IMR-90 (cell line): Measurements from ENCODE around the gene STRA6. TPM values are rescaled to one million over a fixed set of nuclear protein-coding genes. Genes with fewer than 3 reads are reported as not detected.

Source experiments
- ATAC-seq: fragments of 200-7000 bp; cut with Tn5 transposase; 2 replicates; pipeline ENCODE4 v1.9.1; 2020; ENCODE audit warnings: low read depth, mild to moderate bottlenecking, moderate library complexity
- BruUV-seq: library from RNA; stranded (reverse); fragments of 400-500 nt; replicated peaks from 2 replicates; lab custom pipeline; 2021; lab: Mats Ljungman, UMichigan
- CTCF ChIA-PET: fragments of 300-600 bp; formaldehyde crosslinking; extraction: SDS; loops from one replicate; lab custom pipeline; 2021; ENCODE audit warnings: antibody characterized with exemption; lab: Yijun Ruan, JAX
- POLR2A ChIA-PET: fragments of 300-600 bp; sonication (Branson Sonifier 250); formaldehyde crosslinking; loops from one replicate; lab custom pipeline; 2022; ENCODE audit warnings: antibody characterized with exemption; ENCODE audit not compliant: unreplicated experiment; lab: Charles Lee
- DNase-seq: peaks from one replicate; pipeline ENCODE4 v3.0.0; 2013
- H2AFZ ChIP-seq: replicated peaks from 2 replicates; pipeline ENCODE3; 2013; ENCODE audit warnings: low read length, mild to moderate bottlenecking; ENCODE audit not compliant: poor library complexity
- H2AK5ac ChIP-seq: 2 replicates; pipeline ENCODE4 v1.6.1; 2013; ENCODE audit warnings: low read depth, low read length, inconsistent platforms
- H2AK9ac ChIP-seq: replicated peaks from 2 replicates; pipeline ENCODE3; 2013; ENCODE audit warnings: mild to moderate bottlenecking, low read depth, low read length, moderate library complexity; ENCODE audit not compliant: poor library complexity
- H2BK120ac ChIP-seq: 2 replicates; pipeline ENCODE4 v1.6.1; 2013; ENCODE audit warnings: low read depth, low read length, inconsistent platforms
- H2BK15ac ChIP-seq: 3 replicates; pipeline ENCODE4 v1.6.1; 2013; ENCODE audit warnings: low read depth, low read length, inconsistent platforms
- H2BK20ac ChIP-seq: 2 replicates; pipeline ENCODE4 v1.6.1; 2013; ENCODE audit warnings: low read depth, mild to moderate bottlenecking, inconsistent platforms, low read length, moderate library complexity
- H2BK5ac ChIP-seq: 2 replicates; pipeline ENCODE4 v1.6.1; 2013; ENCODE audit warnings: mild to moderate bottlenecking, low read depth, low read length, inconsistent platforms; ENCODE audit not compliant: poor library complexity, severe bottlenecking
- H3K14ac ChIP-seq: replicated peaks from 2 replicates; pipeline ENCODE4 v1.6.1; 2013; ENCODE audit warnings: low read depth, low read length, inconsistent platforms
- H3K18ac ChIP-seq: 2 replicates; pipeline ENCODE4 v1.6.1; 2013; ENCODE audit warnings: low read depth, low read length, control low read depth
- H3K23ac ChIP-seq: 2 replicates; pipeline ENCODE4 v1.6.1; 2013; ENCODE audit warnings: low read depth, low read length, inconsistent platforms
- H3K27ac ChIP-seq: 2 replicates; pipeline ENCODE4 v1.5.1; 2013; ENCODE audit warnings: mild to moderate bottlenecking, control low read depth, low read length; ENCODE audit not compliant: insufficient read depth
- H3K27me3 ChIP-seq: 2 replicates; pipeline ENCODE4 v1.6.1; 2013; ENCODE audit warnings: low read length; ENCODE audit not compliant: control insufficient read depth, insufficient read depth
- H3K36me3 ChIP-seq: 2 replicates; pipeline ENCODE4 v1.6.1; 2013; ENCODE audit warnings: low read length, mixed read lengths; ENCODE audit not compliant: control insufficient read depth, insufficient read depth
- H3K4ac ChIP-seq: 2 replicates; pipeline ENCODE4 v1.6.1; 2013; ENCODE audit warnings: low read depth, low read length, inconsistent platforms
- H3K4me1 ChIP-seq: 2 replicates; pipeline ENCODE4 v1.6.1; 2013; ENCODE audit warnings: low read length, mixed read lengths; ENCODE audit not compliant: control insufficient read depth, insufficient read depth
- H3K4me2 ChIP-seq: 2 replicates; pipeline ENCODE4 v1.6.1; 2013; ENCODE audit warnings: low read depth, mild to moderate bottlenecking, control low read depth, low read length, moderate library complexity
- H3K4me3 ChIP-seq: 2 replicates; pipeline ENCODE4 v1.5.1; 2013; ENCODE audit warnings: low read depth, mild to moderate bottlenecking, control low read depth, low read length, moderate library complexity; ENCODE audit not compliant: insufficient read depth
- H3K56ac ChIP-seq: 2 replicates; pipeline ENCODE4 v1.6.1; 2013; ENCODE audit warnings: low read length, inconsistent platforms; ENCODE audit not compliant: insufficient read depth; ENCODE audit errors: extremely low read depth
- H3K79me1 ChIP-seq, 2 experiments: 2 replicates each; pipeline ENCODE4 v1.6.1; 2013; ENCODE audit warnings: low read length in 2 of 2, inconsistent platforms in 1 of 2, low read depth in 1 of 2
- H3K9ac ChIP-seq: 2 replicates; pipeline ENCODE4 v1.6.1; 2013; ENCODE audit warnings: low read depth, low read length, control low read depth
- H3K9me1 ChIP-seq: 2 replicates; pipeline ENCODE4 v1.6.1; 2013; ENCODE audit warnings: low read length, inconsistent platforms; ENCODE audit not compliant: insufficient read depth
- H3K9me3 ChIP-seq: 2 replicates; pipeline ENCODE4 v1.6.1; 2013; ENCODE audit warnings: low read length; ENCODE audit not compliant: control insufficient read depth, insufficient read depth
- H4K20me1 ChIP-seq: 2 replicates; pipeline ENCODE4 v1.6.1; 2013; ENCODE audit warnings: low read length, inconsistent platforms; ENCODE audit not compliant: insufficient read depth
- H4K5ac ChIP-seq: 2 replicates; pipeline ENCODE4 v1.6.1; 2013; ENCODE audit warnings: mild to moderate bottlenecking, low read depth, low read length, control low read depth
- H4K8ac ChIP-seq, 2 experiments: 2 replicates each; pipeline ENCODE4 v1.6.1; 2013; ENCODE audit warnings: low read depth in 2 of 2, low read length in 2 of 2, control low read depth in 1 of 2, inconsistent platforms in 1 of 2
- H4K91ac ChIP-seq: 2 replicates; pipeline ENCODE4 v1.6.1; 2013; ENCODE audit warnings: low read depth, low read length, inconsistent platforms; ENCODE audit not compliant: insufficient read depth
- BHLHE40 ChIP-seq: fragments of 150-350 bp; IDR thresholded peaks from 2 replicates; pipeline ENCODE4 v1.6.1; 2016; ENCODE audit warnings: mild to moderate bottlenecking, low read depth, low read length
- CEBPB ChIP-seq: IDR thresholded peaks from 2 replicates; pipeline ENCODE4 v1.6.1; 2012; ENCODE audit warnings: low read depth, low read length, improper control_type of control experiment
- CHD1 ChIP-seq: IDR thresholded peaks from 2 replicates; pipeline ENCODE4 v1.6.1; 2012; ENCODE audit warnings: low read depth, low read length, improper control_type of control experiment
- FOS ChIP-seq: fragments of 150-350 bp; IDR thresholded peaks from 2 replicates; pipeline ENCODE4 v1.6.1; 2016; ENCODE audit warnings: low read depth, low read length
- MAFK ChIP-seq: IDR thresholded peaks from 2 replicates; pipeline ENCODE4 v1.6.1; 2012; ENCODE audit warnings: low read depth, low read length, improper control_type of control experiment
- MAZ ChIP-seq: IDR thresholded peaks from 2 replicates; pipeline ENCODE4 v1.6.1; 2012; ENCODE audit warnings: low read depth, mild to moderate bottlenecking, low read length, improper control_type of control experiment, moderate library complexity, borderline replicate concordance
- MXI1 ChIP-seq: IDR thresholded peaks from 2 replicates; pipeline ENCODE4 v1.6.1; 2012; ENCODE audit warnings: low read depth, mild to moderate bottlenecking, low read length, moderate library complexity, borderline replicate concordance
- NFE2L2 ChIP-seq: fragments of 150-350 bp; IDR thresholded peaks from 2 replicates; pipeline ENCODE4 v1.6.1; 2016; ENCODE audit warnings: low read depth, mild to moderate bottlenecking, low read length
- POLR2A ChIP-seq: IDR thresholded peaks from 2 replicates; pipeline ENCODE4 v1.6.1; 2012; ENCODE audit warnings: mild to moderate bottlenecking, low read depth, low read length
- RAD21 ChIP-seq: IDR thresholded peaks from 2 replicates; pipeline ENCODE4 v1.6.1; 2012; ENCODE audit warnings: low read length, improper control_type of control experiment
- RCOR1 ChIP-seq: IDR thresholded peaks from 2 replicates; pipeline ENCODE4 v1.6.1; 2012; ENCODE audit warnings: mild to moderate bottlenecking, low read length, improper control_type of control experiment; ENCODE audit not compliant: insufficient replicate concordance
- RFX5 ChIP-seq: IDR thresholded peaks from 2 replicates; pipeline ENCODE4 v1.8.0; 2012; ENCODE audit warnings: low read depth, mild to moderate bottlenecking, low read length, moderate library complexity
- SMC3 ChIP-seq: fragments of 150-350 bp; IDR thresholded peaks from 2 replicates; pipeline ENCODE4 v1.6.1; 2016; ENCODE audit warnings: low read depth, mild to moderate bottlenecking, antibody characterized with exemption, low read length, moderate library complexity
- WGBS, 2 experiments: methylation state at CpG; one replicate each; pipeline versions ENCODE4 v1.1.5 to v1.1.7; 2013; ENCODE audit warnings: missing lambda C conversion rate in 2 of 2; ENCODE audit not compliant: insufficient read length in 1 of 2; ENCODE audit errors: extremely low coverage in 2 of 2; 5-methylcytosine and 5-hydroxymethylcytosine counted together
- dilution Hi-C: fragments of 300-500 bp; cut with HindIII; formaldehyde crosslinking; loops from one replicate; pipeline ENCODE4 v1.14.3; 2018; ENCODE audit warnings: low sequenced_read_pairs; ENCODE audit not compliant: unreplicated experiment
- in situ Hi-C: fragments of 300-500 bp; cut with MboI; formaldehyde crosslinking; loops from 3 replicates; pipeline ENCODE4 v1.14.3; 2019; ENCODE audit warnings: low sequenced_read_pairs, inconsistent platforms, mixed read lengths
- intact Hi-C: fragments of 100-400 bp; cut with micrococcal nuclease; formaldehyde crosslinking; loops from 2 replicates; pipeline ENCODE4 v1.10.0; 2022
- polyA plus RNA-seq, 3 experiments: library from polyadenylated mRNA; depleted of rRNA; stranded (reverse); fragments of >200 nt; gene quantifications; 2 replicates each; pipeline ENCODE4 v1.2.3, GENCODE V29; 2012; ENCODE audit warnings: low replicate concordance in 1 of 3
- total RNA-seq: library from RNA; depleted of rRNA; stranded (reverse); fragments of >200 nt; gene quantifications from 2 replicates; pipeline ENCODE4 v1.2.3, GENCODE V29; 2012
- TF ChIP-seq, protein P1 (sequence below): fragments of 150-350 bp; IDR thresholded peaks from 2 replicates; pipeline ENCODE4 v1.6.1; 2017; ENCODE audit warnings: mild to moderate bottlenecking, antibody characterized with exemption, low read length, low read depth
- TF ChIP-seq, protein P2 (sequence below): conservative IDR thresholded peaks from 2 replicates; pipeline ENCODE4 v1.5.1; 2012; ENCODE audit warnings: mild to moderate bottlenecking, low read depth, low read length, improper control_type of control experiment
- TF ChIP-seq, protein P3 (sequence below): fragments of 150-350 bp; IDR thresholded peaks from 2 replicates; pipeline ENCODE4 v1.6.1; 2016; ENCODE audit warnings: low read depth, mild to moderate bottlenecking, low read length, moderate library complexity, borderline replicate concordance

Gene STRA6
- total and polyA plus RNA-seq, 2 of the 4 experiments (the other 2 are of a cell fraction), result 0.17 TPM; not detected in 1

DNA sequence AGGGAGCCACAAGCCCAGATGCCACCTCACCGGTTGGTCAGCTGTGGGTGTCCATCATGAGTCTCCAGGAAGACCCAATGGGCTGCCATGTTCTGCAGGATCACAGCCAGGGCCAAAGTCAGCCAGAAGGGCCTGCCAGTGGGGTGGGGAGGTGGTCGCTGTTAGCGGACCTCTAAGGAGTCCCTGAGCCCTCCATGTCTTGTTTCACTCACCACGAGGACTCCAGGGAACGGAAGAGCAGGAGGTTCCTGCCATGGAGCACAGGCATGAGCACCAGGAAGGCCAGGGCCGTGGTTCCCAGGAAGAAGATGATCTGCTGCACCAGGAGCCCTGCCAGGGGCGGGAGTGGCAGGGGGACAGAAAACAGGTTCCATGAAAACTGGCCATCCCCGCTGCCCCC is 20.5 kb downstream of the STRA6 start:
- H2AK9ac ChIP-seq, result no peak overlapping the region
- in situ Hi-C loops (no loop called here), dilution Hi-C loops (no loop called here), intact Hi-C loops (no loop called here)
- no peak overlapping the region for H2BK15ac ChIP-seq
- H2BK120ac ChIP-seq, result no peak overlapping the region
- peaks cover 8% of the 10 kb centered on the region; the same call in 1 of the 2 replicates for H3K27me3 ChIP-seq
- ATAC-seq (no peak), DNase-seq (no peak)
- no peak overlapping the region for H3K4me3 ChIP-seq
- H3K56ac ChIP-seq, result no peak overlapping the region
- H2AFZ ChIP-seq, result no peak overlapping the region
- H3K4me1 ChIP-seq, result peaks cover 21% of the 10 kb centered on the region
- 100% methylated on average over 2 of the region's 8 CpGs; no CpG with 5 or more reads in 1 of the 2 experiments for WGBS, 2 experiments
- ChIA-PET POLR2A (no interaction called here), CTCF (no interaction called here)
- no peaks in the 10 kb centered on the region for H3K36me3 ChIP-seq
- H2BK20ac ChIP-seq, result no peak overlapping the region
- no peak overlapping the region for H2AK5ac ChIP-seq
- H3K79me1 ChIP-seq, result no peaks in the 10 kb centered on the region
- H3K18ac ChIP-seq, result no peak overlapping the region
- no peak overlapping the region for H4K8ac ChIP-seq
- H3K9me3 ChIP-seq, result no peaks in the 10 kb centered on the region
- no TSS peak for BruUV-seq
- peaks cover 6% of the 10 kb centered on the region; the same call in 1 of the 2 replicates for H4K20me1 ChIP-seq
- no peak overlapping the region for H3K4ac ChIP-seq
- no peak overlapping the region for H2BK5ac ChIP-seq
- H3K4me2 ChIP-seq, result no peak overlapping the region
- no peak overlapping the region for H4K5ac ChIP-seq
- no peak overlapping the region for H3K9ac ChIP-seq
- peaks cover 29% of the 10 kb centered on the region for H3K9me1 ChIP-seq
- TF ChIP-seq RAD21 (no peak), MAFK (no peak), RFX5 (no peak), CEBPB (no peak), MAZ (no peak), FOS (no peak), RCOR1 (no peak), BHLHE40 (no peak), CHD1 (no peak), SMC3 (no peak), MXI1 (no peak), NFE2L2 (no peak), POLR2A (no peak)
- TF ChIP-seq, protein P1, sequence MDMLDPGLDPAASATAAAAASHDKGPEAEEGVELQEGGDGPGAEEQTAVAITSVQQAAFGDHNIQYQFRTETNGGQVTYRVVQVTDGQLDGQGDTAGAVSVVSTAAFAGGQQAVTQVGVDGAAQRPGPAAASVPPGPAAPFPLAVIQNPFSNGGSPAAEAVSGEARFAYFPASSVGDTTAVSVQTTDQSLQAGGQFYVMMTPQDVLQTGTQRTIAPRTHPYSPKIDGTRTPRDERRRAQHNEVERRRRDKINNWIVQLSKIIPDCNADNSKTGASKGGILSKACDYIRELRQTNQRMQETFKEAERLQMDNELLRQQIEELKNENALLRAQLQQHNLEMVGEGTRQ, result no peak
- TF ChIP-seq, protein P2, sequence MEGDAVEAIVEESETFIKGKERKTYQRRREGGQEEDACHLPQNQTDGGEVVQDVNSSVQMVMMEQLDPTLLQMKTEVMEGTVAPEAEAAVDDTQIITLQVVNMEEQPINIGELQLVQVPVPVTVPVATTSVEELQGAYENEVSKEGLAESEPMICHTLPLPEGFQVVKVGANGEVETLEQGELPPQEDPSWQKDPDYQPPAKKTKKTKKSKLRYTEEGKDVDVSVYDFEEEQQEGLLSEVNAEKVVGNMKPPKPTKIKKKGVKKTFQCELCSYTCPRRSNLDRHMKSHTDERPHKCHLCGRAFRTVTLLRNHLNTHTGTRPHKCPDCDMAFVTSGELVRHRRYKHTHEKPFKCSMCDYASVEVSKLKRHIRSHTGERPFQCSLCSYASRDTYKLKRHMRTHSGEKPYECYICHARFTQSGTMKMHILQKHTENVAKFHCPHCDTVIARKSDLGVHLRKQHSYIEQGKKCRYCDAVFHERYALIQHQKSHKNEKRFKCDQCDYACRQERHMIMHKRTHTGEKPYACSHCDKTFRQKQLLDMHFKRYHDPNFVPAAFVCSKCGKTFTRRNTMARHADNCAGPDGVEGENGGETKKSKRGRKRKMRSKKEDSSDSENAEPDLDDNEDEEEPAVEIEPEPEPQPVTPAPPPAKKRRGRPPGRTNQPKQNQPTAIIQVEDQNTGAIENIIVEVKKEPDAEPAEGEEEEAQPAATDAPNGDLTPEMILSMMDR, result no peak
- TF ChIP-seq, protein P3, sequence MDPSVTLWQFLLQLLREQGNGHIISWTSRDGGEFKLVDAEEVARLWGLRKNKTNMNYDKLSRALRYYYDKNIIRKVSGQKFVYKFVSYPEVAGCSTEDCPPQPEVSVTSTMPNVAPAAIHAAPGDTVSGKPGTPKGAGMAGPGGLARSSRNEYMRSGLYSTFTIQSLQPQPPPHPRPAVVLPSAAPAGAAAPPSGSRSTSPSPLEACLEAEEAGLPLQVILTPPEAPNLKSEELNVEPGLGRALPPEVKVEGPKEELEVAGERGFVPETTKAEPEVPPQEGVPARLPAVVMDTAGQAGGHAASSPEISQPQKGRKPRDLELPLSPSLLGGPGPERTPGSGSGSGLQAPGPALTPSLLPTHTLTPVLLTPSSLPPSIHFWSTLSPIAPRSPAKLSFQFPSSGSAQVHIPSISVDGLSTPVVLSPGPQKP, result no peak
- H3K27ac ChIP-seq, result no peak overlapping the region
- no peak overlapping the region for H4K91ac ChIP-seq
- no peak overlapping the region for H3K23ac ChIP-seq
- H3K14ac ChIP-seq, result no peak overlapping the region
